ENCODE measurements around the gene ETV7.

ETV7 gene

DNA sequence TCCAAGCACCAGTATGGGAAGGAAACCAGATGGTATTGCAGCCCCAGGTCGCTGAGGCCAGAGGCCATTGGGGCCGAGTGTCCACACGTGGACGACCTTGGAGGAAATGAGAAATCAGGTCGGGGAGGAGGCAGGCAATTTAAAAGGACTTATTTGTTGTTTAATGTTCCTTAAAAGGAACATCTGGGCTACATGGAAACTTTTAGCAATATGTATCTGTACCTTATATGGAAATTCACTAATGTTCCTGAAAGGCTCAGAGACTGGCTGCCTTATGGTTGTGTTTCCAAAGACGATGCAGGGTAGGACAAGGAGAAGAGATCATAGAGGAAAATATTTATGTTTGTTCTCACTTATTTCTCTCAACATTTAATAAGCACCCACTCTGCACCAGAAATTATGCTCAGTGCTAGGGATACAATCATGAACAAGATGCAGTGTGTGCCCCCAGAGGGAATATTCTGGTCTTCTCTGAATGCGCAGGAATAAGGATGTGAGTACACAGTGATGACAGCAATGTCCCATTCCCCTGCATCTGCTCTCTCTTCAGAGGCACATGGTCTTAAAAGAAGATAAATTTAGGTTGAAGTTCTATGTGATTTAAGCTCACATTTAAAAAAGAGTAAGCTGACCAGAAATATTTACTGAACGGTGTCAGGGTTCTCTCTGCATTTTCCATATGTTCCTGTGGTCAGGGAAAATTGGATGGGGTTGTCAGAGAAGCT, 54.1 kb downstream of the ETV7 start:
- TF ChIP-seq YY1 (IDR thresholded peaks at IDR 0.05; ENCODE audit: low read depth), result no peak
- TF ChIP-seq CEBPB (IDR thresholded peaks at IDR 0.05), result no peak

- TF ChIP-seq FOXM1 (IDR thresholded peaks at IDR 0.05; ENCODE audit: borderline replicate concordance, low read depth), result no peak
- no peak for TF ChIP-seq EGR1 (IDR thresholded peaks at IDR 0.05)
- TF ChIP-seq TAF1 (IDR thresholded peaks at IDR 0.05; ENCODE audit: low read depth), result no peak
- TF ChIP-seq YY1 (IDR thresholded peaks at IDR 0.05; ENCODE audit: low read depth), result no peak
- no peak for TF ChIP-seq MAX (IDR thresholded peaks at IDR 0.05)
- TF ChIP-seq, protein P1, sequence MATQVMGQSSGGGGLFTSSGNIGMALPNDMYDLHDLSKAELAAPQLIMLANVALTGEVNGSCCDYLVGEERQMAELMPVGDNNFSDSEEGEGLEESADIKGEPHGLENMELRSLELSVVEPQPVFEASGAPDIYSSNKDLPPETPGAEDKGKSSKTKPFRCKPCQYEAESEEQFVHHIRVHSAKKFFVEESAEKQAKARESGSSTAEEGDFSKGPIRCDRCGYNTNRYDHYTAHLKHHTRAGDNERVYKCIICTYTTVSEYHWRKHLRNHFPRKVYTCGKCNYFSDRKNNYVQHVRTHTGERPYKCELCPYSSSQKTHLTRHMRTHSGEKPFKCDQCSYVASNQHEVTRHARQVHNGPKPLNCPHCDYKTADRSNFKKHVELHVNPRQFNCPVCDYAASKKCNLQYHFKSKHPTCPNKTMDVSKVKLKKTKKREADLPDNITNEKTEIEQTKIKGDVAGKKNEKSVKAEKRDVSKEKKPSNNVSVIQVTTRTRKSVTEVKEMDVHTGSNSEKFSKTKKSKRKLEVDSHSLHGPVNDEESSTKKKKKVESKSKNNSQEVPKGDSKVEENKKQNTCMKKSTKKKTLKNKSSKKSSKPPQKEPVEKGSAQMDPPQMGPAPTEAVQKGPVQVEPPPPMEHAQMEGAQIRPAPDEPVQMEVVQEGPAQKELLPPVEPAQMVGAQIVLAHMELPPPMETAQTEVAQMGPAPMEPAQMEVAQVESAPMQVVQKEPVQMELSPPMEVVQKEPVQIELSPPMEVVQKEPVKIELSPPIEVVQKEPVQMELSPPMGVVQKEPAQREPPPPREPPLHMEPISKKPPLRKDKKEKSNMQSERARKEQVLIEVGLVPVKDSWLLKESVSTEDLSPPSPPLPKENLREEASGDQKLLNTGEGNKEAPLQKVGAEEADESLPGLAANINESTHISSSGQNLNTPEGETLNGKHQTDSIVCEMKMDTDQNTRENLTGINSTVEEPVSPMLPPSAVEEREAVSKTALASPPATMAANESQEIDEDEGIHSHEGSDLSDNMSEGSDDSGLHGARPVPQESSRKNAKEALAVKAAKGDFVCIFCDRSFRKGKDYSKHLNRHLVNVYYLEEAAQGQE (IDR thresholded peaks at IDR 0.05; ENCODE audit: low read depth), result no peak
- TF ChIP-seq RAD21 (IDR thresholded peaks at IDR 0.05; ENCODE audit: low read depth), result no peak
- TF ChIP-seq CEBPB (IDR thresholded peaks at IDR 0.05), result no peak
- TF ChIP-seq TEAD4 (IDR thresholded peaks at IDR 0.05), result no peak
- TF ChIP-seq EP300 (IDR thresholded peaks at IDR 0.05; ENCODE audit: borderline replicate concordance), result no peak
Measured at GRCh38 chr6:36331381-36331780, 56.1 kb downstream of the ETV7 start.

DNA sequence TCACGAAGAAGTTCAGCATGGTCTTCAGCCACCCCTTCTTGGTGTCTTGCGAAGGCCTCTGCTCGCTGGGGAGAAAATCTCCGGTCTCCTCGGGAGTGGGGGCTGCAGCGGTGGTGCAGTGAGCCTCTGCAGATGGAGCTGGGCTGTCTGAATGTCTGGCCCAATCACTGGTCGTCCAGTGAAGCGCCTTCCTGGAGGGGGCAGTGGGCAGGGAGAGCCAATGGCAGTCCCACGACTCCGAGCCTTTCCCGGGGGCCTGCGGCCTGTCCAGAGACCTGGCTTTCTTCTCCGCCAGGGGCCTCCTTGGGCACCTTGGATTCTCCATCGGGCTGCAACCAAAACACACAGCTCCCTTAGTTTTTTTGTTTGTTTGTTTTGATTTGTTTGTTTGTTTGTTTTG, 57.1 kb downstream of the ETV7 start:
- TF ChIP-seq MAX (IDR thresholded peaks at IDR 0.05) (no peak), EGR1 (IDR thresholded peaks at IDR 0.05) (no peak), EP300 (IDR thresholded peaks at IDR 0.05; ENCODE audit: borderline replicate concordance) (no peak), RAD21 (IDR thresholded peaks at IDR 0.05; ENCODE audit: low read depth) (no peak), TAF1 (IDR thresholded peaks at IDR 0.05; ENCODE audit: low read depth) (no peak)
- TF ChIP-seq, protein P2, sequence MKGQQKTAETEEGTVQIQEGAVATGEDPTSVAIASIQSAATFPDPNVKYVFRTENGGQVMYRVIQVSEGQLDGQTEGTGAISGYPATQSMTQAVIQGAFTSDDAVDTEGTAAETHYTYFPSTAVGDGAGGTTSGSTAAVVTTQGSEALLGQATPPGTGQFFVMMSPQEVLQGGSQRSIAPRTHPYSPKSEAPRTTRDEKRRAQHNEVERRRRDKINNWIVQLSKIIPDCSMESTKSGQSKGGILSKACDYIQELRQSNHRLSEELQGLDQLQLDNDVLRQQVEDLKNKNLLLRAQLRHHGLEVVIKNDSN (IDR thresholded peaks at IDR 0.05), result no peak

DNA sequence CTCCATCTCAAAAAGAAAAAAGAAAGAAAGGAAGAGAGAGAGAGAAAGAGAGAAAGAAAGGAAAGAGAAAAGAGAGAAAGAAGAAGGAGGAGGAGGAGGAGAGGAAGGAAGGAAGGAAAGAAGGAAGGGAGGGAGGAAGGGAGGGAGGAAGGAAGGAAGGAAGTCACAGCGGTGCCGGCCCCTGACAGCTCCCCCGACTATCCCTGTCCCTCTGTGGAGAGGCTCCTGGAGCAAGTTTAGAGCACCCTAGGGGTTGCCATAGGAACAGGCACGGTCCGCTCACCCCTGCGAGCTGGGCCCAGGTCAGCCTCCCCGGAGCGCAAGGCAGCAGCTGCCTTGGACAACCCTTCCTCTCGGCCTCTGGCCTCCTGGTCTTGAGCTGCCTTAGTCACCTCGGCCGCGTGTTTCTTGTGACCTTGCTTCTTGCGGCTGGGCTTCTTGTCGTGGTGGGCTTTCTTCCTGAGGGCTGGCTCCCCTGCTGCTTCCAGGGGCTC, 57.6 kb downstream of the ETV7 start:
- TF ChIP-seq CEBPB (IDR thresholded peaks at IDR 0.05), result no peak
- no peak for TF ChIP-seq TEAD4 (IDR thresholded peaks at IDR 0.05)
- no peak for TF ChIP-seq NFIC (IDR thresholded peaks at IDR 0.05)
- TF ChIP-seq YY1 (IDR thresholded peaks at IDR 0.05; ENCODE audit: low read depth), result no peak
- TF ChIP-seq MAX (IDR thresholded peaks at IDR 0.05), result no peak
- TF ChIP-seq TCF12 (IDR thresholded peaks at IDR 0.05; ENCODE audit: low read depth), result no peak
- no peak for TF ChIP-seq EP300 (IDR thresholded peaks at IDR 0.05; ENCODE audit: borderline replicate concordance)
- TF ChIP-seq CREB1 (IDR thresholded peaks at IDR 0.05; ENCODE audit: low read depth), result no peak
- TF ChIP-seq RAD21 (IDR thresholded peaks at IDR 0.05; ENCODE audit: low read depth), result no peak
- TF ChIP-seq, protein P2 (IDR thresholded peaks at IDR 0.05), result no peak
- no peak for TF ChIP-seq TAF1 (IDR thresholded peaks at IDR 0.05; ENCODE audit: low read depth)
- TF ChIP-seq, protein P1 (IDR thresholded peaks at IDR 0.05; ENCODE audit: low read depth), result no peak
- no peak for TF ChIP-seq FOXM1 (IDR thresholded peaks at IDR 0.05; ENCODE audit: borderline replicate concordance, low read depth)
- no peak for TF ChIP-seq ZBTB7A (IDR thresholded peaks at IDR 0.05; ENCODE audit: low read depth)
- TF ChIP-seq EGR1 (IDR thresholded peaks at IDR 0.05), result no peak

- TF ChIP-seq TCF12 (IDR thresholded peaks at IDR 0.05; ENCODE audit: low read depth), result no peak
- TF ChIP-seq FOXM1 (IDR thresholded peaks at IDR 0.05; ENCODE audit: borderline replicate concordance, low read depth), result no peak
- TF ChIP-seq NFIC (IDR thresholded peaks at IDR 0.05), result no peak
- TF ChIP-seq TEAD4 (IDR thresholded peaks at IDR 0.05), result no peak
- no peak for TF ChIP-seq EP300 (IDR thresholded peaks at IDR 0.05; ENCODE audit: borderline replicate concordance)
- TF ChIP-seq, protein P2 (IDR thresholded peaks at IDR 0.05), result no peak
- no peak for TF ChIP-seq MAX (IDR thresholded peaks at IDR 0.05)
- TF ChIP-seq EGR1 (IDR thresholded peaks at IDR 0.05), result no peak
- TF ChIP-seq CREB1 (IDR thresholded peaks at IDR 0.05; ENCODE audit: low read depth), result no peak
- TF ChIP-seq CEBPB (IDR thresholded peaks at IDR 0.05), result no peak
- TF ChIP-seq, protein P1 (IDR thresholded peaks at IDR 0.05; ENCODE audit: low read depth), result no peak
- no peak for TF ChIP-seq ZBTB7A (IDR thresholded peaks at IDR 0.05; ENCODE audit: low read depth)
- no peak for TF ChIP-seq RAD21 (IDR thresholded peaks at IDR 0.05; ENCODE audit: low read depth)
- TF ChIP-seq YY1 (IDR thresholded peaks at IDR 0.05; ENCODE audit: low read depth), result no peak
- TF ChIP-seq TAF1 (IDR thresholded peaks at IDR 0.05; ENCODE audit: low read depth), result no peak
Measured at GRCh38 chr6:36328600-36328999, 58.9 kb downstream of the ETV7 start.
